Loucy (cell line): ENCODE results near the gene CADM1.

ENCODE experiments used
- H2AFZ ChIP-seq: fragments of 200-600 bp; sonication (generic); 2 replicates; pipeline ENCODE4 v1.6.0; 2016; ENCODE audit warnings: antibody characterized with exemption, mild to moderate bottlenecking, low read length, moderate library complexity
- H3F3A ChIP-seq: fragments of 200-600 bp; 2 replicates; pipeline ENCODE4 v1.6.0; 2016; ENCODE audit warnings: antibody characterized with exemption, low read depth, mild to moderate bottlenecking
- H3K27me3 ChIP-seq: fragments of 200-600 bp; sonication (generic); 2 replicates; pipeline ENCODE4 v1.6.1; 2014; ENCODE audit warnings: low read length, mild to moderate bottlenecking; ENCODE audit not compliant: insufficient read depth, poor library complexity, severe bottlenecking
- H3K36me3 ChIP-seq: fragments of 200-600 bp; sonication (generic); 2 replicates; pipeline ENCODE4 v1.6.1; 2016; ENCODE audit warnings: low read length; ENCODE audit not compliant: insufficient read depth
- H3K4me1 ChIP-seq: fragments of 200-600 bp; sonication (generic); 2 replicates; pipeline ENCODE4 v1.5.1; 2014; ENCODE audit warnings: low read length, mild to moderate bottlenecking; ENCODE audit not compliant: insufficient read depth, poor library complexity, severe bottlenecking
- H3K4me2 ChIP-seq: fragments of 200-600 bp; sonication (generic); 2 replicates; pipeline ENCODE4 v1.6.0; 2014; ENCODE audit warnings: antibody characterized with exemption, low read length, low read depth, mild to moderate bottlenecking; ENCODE audit not compliant: poor library complexity, severe bottlenecking
- H3K4me3 ChIP-seq: fragments of 200-600 bp; sonication (generic); 2 replicates; pipeline ENCODE4 v1.5.1; 2014; ENCODE audit warnings: low read length, mild to moderate bottlenecking, mixed read lengths; ENCODE audit not compliant: poor library complexity, severe bottlenecking
- H3K79me2 ChIP-seq: fragments of 200-600 bp; sonication (generic); 2 replicates; pipeline ENCODE4 v1.6.1; 2014; ENCODE audit warnings: low read length; ENCODE audit not compliant: insufficient read depth
- H3K9ac ChIP-seq: fragments of 200-600 bp; sonication (generic); 2 replicates; pipeline ENCODE4 v1.6.0; 2014; ENCODE audit warnings: mild to moderate bottlenecking, low read depth, low read length, moderate library complexity; ENCODE audit not compliant: poor library complexity, severe bottlenecking
- H3K9me2 ChIP-seq: fragments of 200-600 bp; sonication (generic); replicated peaks from 2 replicates; pipeline ENCODE4 v1.6.1; 2016; ENCODE audit warnings: low read depth, low read length, mixed read lengths
- H3K9me3 ChIP-seq: fragments of 200-600 bp; sonication (generic); 2 replicates; pipeline ENCODE4 v1.6.1; 2014; ENCODE audit warnings: mild to moderate bottlenecking, antibody characterized with exemption, low read length, low read depth; ENCODE audit not compliant: insufficient read depth
- H4K20me1 ChIP-seq: fragments of 200-600 bp; sonication (generic); 2 replicates; pipeline ENCODE4 v1.6.0; 2014; ENCODE audit warnings: antibody characterized with exemption, low read length, mild to moderate bottlenecking; ENCODE audit not compliant: insufficient read depth, poor library complexity, severe bottlenecking
- CTCF ChIP-seq: fragments of 200-600 bp; sonication (generic); conservative IDR thresholded peaks from 2 replicates; pipeline ENCODE4 v1.5.1; 2014; ENCODE audit warnings: mild to moderate bottlenecking, antibody characterized with exemption, low read length
- EZH2phosphoT487 ChIP-seq: fragments of 200-600 bp; IDR thresholded peaks from 2 replicates; pipeline ENCODE4 v1.6.1; 2018; ENCODE audit warnings: antibody characterized with exemption, mild to moderate bottlenecking, moderate library complexity, borderline replicate concordance

The CADM1 gene

GRCh38 chr11:115303929-115304531 is 200.2 kb downstream of the CADM1 start:
- H3K4me3 ChIP-seq: no peak overlapping the region
- H3K27me3 ChIP-seq: no peaks in the 10 kb centered on the region
- H3K79me2 ChIP-seq: no peaks in the 10 kb centered on the region
- no peaks in the 10 kb centered on the region for H3K9me2 ChIP-seq
- H3K4me2 ChIP-seq: no peak overlapping the region
- H3K36me3 ChIP-seq: no peaks in the 10 kb centered on the region
- H3F3A ChIP-seq: no peaks in the 10 kb centered on the region
- H3K4me1 ChIP-seq: no peaks in the 10 kb centered on the region
- no peak overlapping the region for H2AFZ ChIP-seq
- no peaks in the 10 kb centered on the region for H4K20me1 ChIP-seq
- TF ChIP-seq CTCF (no peak), EZH2phosphoT487 (no peak)
- H3K9me3 ChIP-seq: no peaks in the 10 kb centered on the region
- no peak overlapping the region for H3K9ac ChIP-seq

DNA sequence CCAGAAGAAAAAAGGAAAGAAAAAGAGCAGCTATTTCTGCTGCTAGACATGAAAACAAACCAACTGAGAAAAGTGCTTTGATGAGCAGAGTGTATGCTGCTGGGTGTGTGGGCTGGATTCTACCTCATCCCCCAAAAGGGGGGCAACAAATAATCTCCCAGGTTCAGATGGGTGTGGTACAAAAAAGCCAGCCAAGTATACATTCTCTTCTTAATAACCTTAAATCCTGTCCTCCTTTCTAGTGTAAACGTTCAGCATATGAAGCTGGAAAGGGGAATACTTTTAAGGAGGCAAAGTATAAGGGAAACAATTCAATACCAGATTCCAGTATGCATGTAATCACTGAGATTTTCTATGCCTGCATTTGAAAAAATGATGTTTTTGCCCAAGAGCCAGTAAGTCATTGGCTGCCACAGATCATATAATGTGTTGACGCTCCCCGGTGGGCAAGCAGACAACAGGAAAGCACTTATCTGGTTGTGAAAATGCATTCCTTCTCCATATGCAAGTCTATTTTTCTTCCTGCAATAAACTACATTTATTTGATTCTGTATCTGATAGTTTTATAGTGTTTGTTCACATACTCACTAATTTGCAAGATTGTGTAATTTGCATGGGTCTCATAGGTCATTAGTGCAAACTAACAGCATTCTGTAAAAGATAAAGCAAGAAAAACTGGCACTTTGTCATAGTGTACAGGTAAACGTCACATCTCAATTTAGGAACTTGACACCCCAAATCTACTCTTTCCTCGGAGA is 201.1 kb downstream of the CADM1 start:
- no peak overlapping the region for H3K4me2 ChIP-seq
- TF ChIP-seq EZH2phosphoT487: no peak
- no peak for TF ChIP-seq CTCF
- H3F3A ChIP-seq: no peaks in the 10 kb centered on the region
- no peak overlapping the region for H3K4me3 ChIP-seq
- H2AFZ ChIP-seq: no peak overlapping the region
- H3K9me3 ChIP-seq: no peaks in the 10 kb centered on the region
- H3K9ac ChIP-seq: no peak overlapping the region
- no peaks in the 10 kb centered on the region for H3K27me3 ChIP-seq
- no peaks in the 10 kb centered on the region for H3K9me2 ChIP-seq
- no peaks in the 10 kb centered on the region for H3K79me2 ChIP-seq
- H3K36me3 ChIP-seq: no peaks in the 10 kb centered on the region
- H4K20me1 ChIP-seq: no peaks in the 10 kb centered on the region
- no peaks in the 10 kb centered on the region for H3K4me1 ChIP-seq

DNA sequence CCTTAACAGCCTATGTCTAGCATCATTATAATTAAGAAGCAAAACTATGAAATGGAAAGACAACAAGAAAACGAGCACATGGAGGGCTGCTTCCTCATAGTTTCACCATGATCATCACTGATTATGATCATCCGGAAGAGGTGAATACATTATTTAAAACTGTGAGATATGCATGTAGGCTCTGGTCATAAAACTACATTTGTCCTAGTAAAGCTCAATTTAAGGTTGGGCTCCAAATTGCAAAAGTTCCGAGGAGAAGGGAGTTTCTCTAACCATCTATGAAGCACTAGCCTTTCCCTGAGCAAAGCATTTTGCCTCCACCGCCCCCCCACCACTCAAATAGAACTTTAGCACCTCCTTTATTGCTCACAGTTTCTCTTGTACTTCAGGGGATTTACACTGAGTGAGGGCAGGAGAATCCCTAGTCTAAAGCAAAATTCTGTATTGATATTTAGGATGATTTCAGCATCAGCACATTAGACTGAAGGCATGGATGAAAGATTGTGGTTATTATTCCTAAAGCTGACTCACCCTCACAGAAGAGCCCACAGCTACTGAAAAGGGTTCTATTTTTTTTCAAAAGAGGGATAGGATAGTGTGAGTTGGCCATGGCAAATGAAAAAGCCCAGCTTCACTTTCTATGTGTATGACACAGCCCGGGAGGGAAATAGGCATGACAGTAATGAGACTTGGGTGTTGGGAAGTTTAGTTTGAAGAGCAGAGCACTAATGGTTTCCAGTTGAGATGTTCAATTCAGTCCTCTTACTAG is 203.4 kb downstream of the CADM1 start:
- no peaks in the 10 kb centered on the region for H3K4me1 ChIP-seq
- H3K4me3 ChIP-seq: no peak overlapping the region
- H3K9ac ChIP-seq: no peak overlapping the region
- H3K4me2 ChIP-seq: no peak overlapping the region
- H3K79me2 ChIP-seq: no peaks in the 10 kb centered on the region
- H3K9me3 ChIP-seq: no peaks in the 10 kb centered on the region
- no peaks in the 10 kb centered on the region for H3K27me3 ChIP-seq
- H2AFZ ChIP-seq: no peak overlapping the region
- H3K36me3 ChIP-seq: no peaks in the 10 kb centered on the region
- no peaks in the 10 kb centered on the region for H3F3A ChIP-seq
- no peaks in the 10 kb centered on the region for H4K20me1 ChIP-seq
- H3K9me2 ChIP-seq: no peaks in the 10 kb centered on the region
- TF ChIP-seq EZH2phosphoT487 (no peak), CTCF (no peak)
